HepG2 (cell line): ENCODE results near the gene TMED6. TPM values are rescaled to one million over a fixed set of nuclear protein-coding genes. Genes with fewer than 3 reads are reported as not detected.
A peak's percentile ranks its signal among the peaks of the same experiment; 100 is the strongest.

Experiments
- ARID4A ChIP-seq: sonication (generic); formaldehyde crosslinking; IDR thresholded peaks from 2 replicates; pipeline ENCODE4 v1.5.0; 2020; ENCODE audit warnings: mild to moderate bottlenecking, missing genetic modification reagents, borderline replicate concordance
- BCLAF1 ChIP-seq: fragments of 450-650 bp; IDR thresholded peaks from 2 replicates; pipeline ENCODE4 v1.6.1; 2017; ENCODE audit warnings: mild to moderate bottlenecking
- CC2D1A ChIP-seq: sonication (generic); formaldehyde crosslinking; IDR thresholded peaks from 2 replicates; pipeline ENCODE4 v1.8.1; 2023; ENCODE audit warnings: mild to moderate bottlenecking, missing genetic modification reagents
- DZIP1 ChIP-seq: sonication (generic); formaldehyde crosslinking; IDR thresholded peaks from 2 replicates; pipeline ENCODE4 v1.5.0; 2020; ENCODE audit warnings: mild to moderate bottlenecking, missing genetic modification reagents
- ELF3 ChIP-seq: IDR thresholded peaks from 2 replicates; pipeline ENCODE4 v1.6.1; 2016; ENCODE audit warnings: missing genetic modification reagents, missing compliant biosample characterization
- EP300 ChIP-seq, 3 experiments: sonication (generic) in 1 of 3; formaldehyde crosslinking in 1 of 3; IDR thresholded peaks; 2 replicates each; pipeline versions ENCODE4 v1.5.1 to v1.6.1; 2011 to 2020; ENCODE audit warnings: low read depth in 2 of 3, low read length in 2 of 3, borderline replicate concordance in 1 of 3, improper control_type of control experiment in 1 of 3, mild to moderate bottlenecking in 1 of 3, missing genetic modification reagents in 1 of 3, moderate library complexity in 1 of 3
- GLI4 ChIP-seq: sonication (generic); formaldehyde crosslinking; IDR thresholded peaks from 2 replicates; pipeline ENCODE4 v1.5.1; 2020; ENCODE audit warnings: missing genetic modification reagents, mild to moderate bottlenecking, moderate library complexity, borderline replicate concordance
- HINFP ChIP-seq: sonication (generic); formaldehyde crosslinking; IDR thresholded peaks from 2 replicates; pipeline ENCODE4 v1.4.0; 2020; ENCODE audit warnings: low read depth, mild to moderate bottlenecking, missing genetic modification reagents
- IRX3 ChIP-seq: sonication (generic); formaldehyde crosslinking; IDR thresholded peaks from 2 replicates; pipeline ENCODE4 v1.8.1; 2023; ENCODE audit warnings: mild to moderate bottlenecking, low read depth, missing genetic modification reagents, borderline replicate concordance
- NR2F1 ChIP-seq, 2 experiments: fragments of 450-650 bp in 1 of 2; formaldehyde crosslinking in 1 of 2; IDR thresholded peaks; 2 replicates each; pipeline versions ENCODE4 v1.5.0 to v1.6.1; 2016 to 2020; ENCODE audit warnings: mild to moderate bottlenecking in 1 of 2, missing compliant biosample characterization in 1 of 2, missing genetic modification reagents in 1 of 2, moderate library complexity in 1 of 2
- ONECUT2 ChIP-seq: sonication (generic); formaldehyde crosslinking; IDR thresholded peaks from 2 replicates; pipeline ENCODE4 v1.4.0; 2020; ENCODE audit warnings: missing genetic modification reagents
- SMARCE1 ChIP-seq: fragments of 450-650 bp; IDR thresholded peaks from 2 replicates; pipeline ENCODE4 v1.6.1; 2017; ENCODE audit warnings: borderline replicate concordance
- ZNF335 ChIP-seq: sonication (generic); formaldehyde crosslinking; IDR thresholded peaks from 2 replicates; pipeline ENCODE4 v1.4.0; 2020; ENCODE audit warnings: missing genetic modification reagents
- ZNF558 ChIP-seq: sonication (generic); formaldehyde crosslinking; IDR thresholded peaks from 2 replicates; pipeline ENCODE4 v1.9.0; 2022; ENCODE audit warnings: mild to moderate bottlenecking, missing genetic modification reagents, borderline replicate concordance
- ZNF567 ChIP-seq: sonication (generic); formaldehyde crosslinking; IDR thresholded peaks from 2 replicates; pipeline ENCODE4 v1.8.1; 2023; ENCODE audit warnings: mild to moderate bottlenecking, missing genetic modification reagents, borderline replicate concordance
- ZNF792 ChIP-seq: IDR thresholded peaks from 2 replicates; pipeline ENCODE4 v1.6.1; 2016
- polyA plus RNA-seq, 8 experiments: library from polyadenylated mRNA; depleted of rRNA in 3 of 8; stranded (reverse) in 7 of 8; unstranded in 1 of 8; fragments of >200 nt; fragmentation: Illumina TruSeq in 4 of 8; extraction: Trizol in 4 of 8; gene quantifications; 2 replicates each; pipeline versions ENCODE4 v1.2.1 to v1.2.3, GENCODE V29; 2011 to 2016; ENCODE audit warnings: low read depth in 4 of 8, missing spikeins in 1 of 8, mixed read lengths in 1 of 8; ENCODE audit not compliant: insufficient read depth in 1 of 8
- total RNA-seq, 5 experiments: library from RNA; depleted of rRNA; stranded (reverse); fragments of >200 nt; fragmentation: Illumina TruSeq; extraction: Trizol; gene quantifications; 2 replicates each; pipeline ENCODE4 v1.2.3, GENCODE V29; 2016; ENCODE audit warnings: low read depth in 1 of 5

The TMED6 gene
- total and polyA plus RNA-seq, 2 of the 13 experiments (the other 11 are each of a cell fraction or from before 2014, with no cell fraction given), result 9.8 to 14.4 TPM

- no peak for TF ChIP-seq DZIP1 (CRISPR knock-in tag)
- TF ChIP-seq GLI4 (CRISPR knock-in tag), result peak; percentile 65; the same call in 1 of the 2 replicates
- TF ChIP-seq IRX3 (CRISPR knock-in tag), result no peak
- no peak; the same call in 1 of the 2 replicates for TF ChIP-seq ONECUT2 (CRISPR knock-in tag)
- TF ChIP-seq BCLAF1, result no peak
- no peak for TF ChIP-seq ZNF558
- TF ChIP-seq NR2F1 (CRISPR knock-in tag; IDR thresholded peaks at IDR 0.05), result peak; percentile 81 to 87
- TF ChIP-seq HINFP, result no peak
- peak; percentile 48 to 99; a peak in 3 of 4 replicates for TF ChIP-seq EP300 (IDR thresholded peaks at IDR 0.05; ENCODE audit: low read depth in 2 of 2, low read length in 2 of 2)
- TF ChIP-seq EP300 (CRISPR knock-in tag; IDR thresholded peaks at IDR 0.05; ENCODE audit: borderline replicate concordance), result peak; percentile 85
- peak; percentile 79 for TF ChIP-seq ELF3 (CRISPR knock-in tag)
- peak; percentile 75 for TF ChIP-seq ZNF792
- no peak for TF ChIP-seq SMARCE1
- no peak for TF ChIP-seq CC2D1A (CRISPR knock-in tag)
- TF ChIP-seq ZNF567 (CRISPR knock-in tag), result no peak; the same call in 1 of the 2 replicates
- TF ChIP-seq ARID4A (CRISPR knock-in tag), result peak; percentile 68; the same call in 1 of the 2 replicates
- TF ChIP-seq ZNF335 (CRISPR knock-in tag), result 0 out of 2 replicates have a peak, but pooled peaks have one; percentile 18
Observed at GRCh38 chr16:69396187-69397061, 44.8 kb upstream of the TMED6 start (continued).
